OCI-LY1 (cell line): ENCODE data around the gene PPM1D.

Experiments used
- H2AFZ ChIP-seq: fragments of 200-600 bp; sonication (generic), shearing (Covaris generic); 2 replicates; pipeline ENCODE4 v1.6.0; 2014; ENCODE audit warnings: antibody characterized with exemption, mild to moderate bottlenecking, low read length
- H3F3A ChIP-seq: fragments of 200-600 bp; sonication (generic), shearing (Covaris generic); 2 replicates; pipeline ENCODE4 v1.6.0; 2014; ENCODE audit warnings: mild to moderate bottlenecking, antibody characterized with exemption, low read length, moderate library complexity; ENCODE audit not compliant: insufficient read depth
- H3K27ac ChIP-seq: fragments of 200-600 bp; sonication (generic); 2 replicates; pipeline ENCODE4 v1.5.1; 2014; ENCODE audit warnings: low read length, mixed run types, mild to moderate bottlenecking, low read depth; ENCODE audit not compliant: poor library complexity, severe bottlenecking
- H3K27me3 ChIP-seq: fragments of 200-600 bp; sonication (generic); 2 replicates; pipeline ENCODE4 v1.6.0; 2014; ENCODE audit warnings: antibody characterized with exemption, mild to moderate bottlenecking, low read length, moderate library complexity; ENCODE audit not compliant: insufficient read depth
- H3K36me3 ChIP-seq: fragments of 200-600 bp; sonication (generic); 2 replicates; pipeline ENCODE4 v1.6.1; 2014; ENCODE audit warnings: mild to moderate bottlenecking, antibody characterized with exemption, low read length, moderate library complexity, mixed read lengths; ENCODE audit not compliant: insufficient read depth
- H3K4me1 ChIP-seq: fragments of 200-600 bp; sonication (generic); 2 replicates; pipeline ENCODE4 v1.5.1; 2014; ENCODE audit warnings: mild to moderate bottlenecking, low read length, moderate library complexity; ENCODE audit not compliant: insufficient read depth, severe bottlenecking
- H3K4me2 ChIP-seq: fragments of 200-600 bp; sonication (generic), shearing (Covaris generic); 2 replicates; pipeline ENCODE4 v1.6.1; 2014; ENCODE audit warnings: low read length
- H3K4me3 ChIP-seq: fragments of 200-600 bp; sonication (generic); 2 replicates; pipeline ENCODE4 v1.5.1; 2014; ENCODE audit warnings: low read length, low read depth, mild to moderate bottlenecking, mixed read lengths; ENCODE audit not compliant: poor library complexity, severe bottlenecking
- H3K79me2 ChIP-seq: fragments of 200-600 bp; shearing (Covaris generic); 2 replicates; pipeline ENCODE4 v1.6.1; 2016; ENCODE audit warnings: mixed run types, low read length, mixed read lengths; ENCODE audit not compliant: insufficient read depth
- H3K9ac ChIP-seq: fragments of 200-600 bp; sonication (generic), shearing (Covaris generic); 2 replicates; pipeline ENCODE4 v1.6.1; 2014; ENCODE audit warnings: mild to moderate bottlenecking, low read length, mixed read lengths
- H3K9me2 ChIP-seq: fragments of 200-600 bp; sonication (generic), shearing (Covaris generic); 2 replicates; pipeline ENCODE4 v1.6.1; 2014; ENCODE audit warnings: low read depth, mild to moderate bottlenecking, low read length, mixed read lengths
- H3K9me3 ChIP-seq: fragments of 200-600 bp; shearing (Covaris generic); 2 replicates; pipeline ENCODE4 v1.6.1; 2014; ENCODE audit warnings: low read length, mixed read lengths
- H4K20me1 ChIP-seq: fragments of 200-600 bp; sonication (generic), shearing (Covaris generic); 2 replicates; pipeline ENCODE4 v1.6.0; 2016; ENCODE audit warnings: mild to moderate bottlenecking, low read length; ENCODE audit not compliant: insufficient read depth
- EZH2 ChIP-seq: fragments of 200-600 bp; sonication (generic), shearing (Covaris generic); IDR thresholded peaks from 2 replicates; pipeline ENCODE4 v1.8.0; 2017; ENCODE audit warnings: borderline replicate concordance, mixed run types, mild to moderate bottlenecking, antibody characterized with exemption, low read length, moderate library complexity, mixed read lengths
- TF ChIP-seq, protein P1 (sequence below): fragments of 200-600 bp; sonication (generic), shearing (Covaris generic); IDR thresholded peaks from 2 replicates; pipeline ENCODE4 v1.5.1; 2017; ENCODE audit warnings: mild to moderate bottlenecking, antibody characterized with exemption, low read length, moderate library complexity, mixed read lengths

The PPM1D gene

DNA sequence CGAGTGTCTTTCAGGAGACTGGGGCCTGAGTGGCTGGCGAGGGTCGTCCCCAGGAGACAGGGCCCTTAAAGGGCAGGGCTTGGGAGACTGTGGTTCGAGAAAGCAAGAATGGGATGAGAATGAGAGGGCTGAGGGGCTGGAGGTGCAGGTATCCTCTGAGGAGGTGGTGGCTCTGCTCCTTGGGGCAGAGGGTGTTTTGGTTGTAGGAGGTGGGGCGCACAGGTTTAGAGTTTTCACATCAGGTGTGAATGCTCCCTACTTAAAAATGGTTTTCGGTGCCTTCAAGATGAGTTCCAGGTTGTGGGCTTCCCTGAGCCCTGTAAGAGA is 78.1 kb downstream of the PPM1D start:
- no peaks in the 10 kb centered on the region; the same call in 1 of the 2 replicates for H3K36me3 ChIP-seq
- peak overlapping the region; percentile 36; the same call in 1 of the 2 replicates for H2AFZ ChIP-seq
- H3K9me2 ChIP-seq: no peaks in the 10 kb centered on the region
- H3K4me2 ChIP-seq: peak overlapping the region; percentile 74
- no peak for TF ChIP-seq EZH2
- TF ChIP-seq, protein P1, sequence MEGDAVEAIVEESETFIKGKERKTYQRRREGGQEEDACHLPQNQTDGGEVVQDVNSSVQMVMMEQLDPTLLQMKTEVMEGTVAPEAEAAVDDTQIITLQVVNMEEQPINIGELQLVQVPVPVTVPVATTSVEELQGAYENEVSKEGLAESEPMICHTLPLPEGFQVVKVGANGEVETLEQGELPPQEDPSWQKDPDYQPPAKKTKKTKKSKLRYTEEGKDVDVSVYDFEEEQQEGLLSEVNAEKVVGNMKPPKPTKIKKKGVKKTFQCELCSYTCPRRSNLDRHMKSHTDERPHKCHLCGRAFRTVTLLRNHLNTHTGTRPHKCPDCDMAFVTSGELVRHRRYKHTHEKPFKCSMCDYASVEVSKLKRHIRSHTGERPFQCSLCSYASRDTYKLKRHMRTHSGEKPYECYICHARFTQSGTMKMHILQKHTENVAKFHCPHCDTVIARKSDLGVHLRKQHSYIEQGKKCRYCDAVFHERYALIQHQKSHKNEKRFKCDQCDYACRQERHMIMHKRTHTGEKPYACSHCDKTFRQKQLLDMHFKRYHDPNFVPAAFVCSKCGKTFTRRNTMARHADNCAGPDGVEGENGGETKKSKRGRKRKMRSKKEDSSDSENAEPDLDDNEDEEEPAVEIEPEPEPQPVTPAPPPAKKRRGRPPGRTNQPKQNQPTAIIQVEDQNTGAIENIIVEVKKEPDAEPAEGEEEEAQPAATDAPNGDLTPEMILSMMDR: no peak
- H4K20me1 ChIP-seq: no peaks in the 10 kb centered on the region
- peak overlapping the region; percentile 75 for H3K9ac ChIP-seq
- H3K27ac ChIP-seq: no peak overlapping the region
- H3K27me3 ChIP-seq: no peaks in the 10 kb centered on the region
- no peaks in the 10 kb centered on the region for H3K79me2 ChIP-seq
- no peaks in the 10 kb centered on the region for H3K9me3 ChIP-seq
- H3K4me1 ChIP-seq: peaks cover 16% of the 10 kb centered on the region
- H3F3A ChIP-seq: no peaks in the 10 kb centered on the region
- H3K4me3 ChIP-seq: peak overlapping the region; percentile 77

DNA sequence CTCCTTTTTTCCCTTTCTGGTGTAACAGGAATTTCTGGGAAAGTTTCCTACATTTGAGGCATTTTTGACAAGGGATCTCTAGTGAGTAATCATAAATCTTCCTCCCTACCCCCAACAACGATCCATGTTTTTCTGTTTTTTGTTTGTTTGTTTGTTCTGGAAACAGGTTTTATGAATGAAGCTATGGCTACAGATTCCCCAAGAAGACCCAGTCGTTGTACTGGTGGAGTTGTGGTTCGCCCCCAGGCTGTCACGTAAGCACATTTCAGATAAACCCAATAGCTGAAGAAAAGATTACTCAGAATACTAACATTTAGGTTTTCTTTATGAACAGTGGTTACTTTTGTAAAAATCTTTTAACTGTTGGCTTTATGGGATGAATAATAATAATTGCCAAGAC is 79.3 kb downstream of the PPM1D start:
- Histone ChIP-seq H3K27me3 (no peaks in the 10 kb centered on the region), H3K36me3 (no peaks in the 10 kb centered on the region; the same call in 1 of the 2 replicates), H3K4me2 (no peak overlapping the region), H4K20me1 (no peaks in the 10 kb centered on the region), H3K9ac (no peak overlapping the region), H3K79me2 (no peaks in the 10 kb centered on the region), H3K27ac (no peak overlapping the region), H3K4me3 (no peak overlapping the region), H3K4me1 (peaks cover 16% of the 10 kb centered on the region), H3K9me2 (no peaks in the 10 kb centered on the region), H3F3A (no peaks in the 10 kb centered on the region), H2AFZ (no peak overlapping the region), H3K9me3 (no peaks in the 10 kb centered on the region)
- TF ChIP-seq EZH2: no peak
- TF ChIP-seq, protein P1: no peak

DNA sequence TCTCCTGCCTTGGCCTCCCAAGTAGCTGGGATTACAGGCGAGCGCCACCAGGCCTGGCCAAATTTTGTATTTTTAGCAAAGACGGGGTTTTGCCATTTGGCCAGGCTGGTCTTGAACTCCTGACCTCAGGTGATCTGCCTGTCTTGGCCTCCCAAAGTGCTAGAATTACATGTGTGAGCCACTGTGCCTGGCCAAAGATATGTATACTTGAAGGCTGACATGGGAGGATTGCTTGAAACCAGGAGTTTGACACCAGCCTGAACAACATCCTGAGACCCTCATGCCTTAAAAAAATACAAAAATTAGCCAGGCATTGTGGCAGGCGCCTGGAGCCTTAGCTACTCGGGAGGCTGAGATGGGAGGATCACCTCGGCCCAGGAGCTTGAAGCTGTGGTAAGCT is 80.8 kb downstream of the PPM1D start:
- Histone ChIP-seq H3K4me1 (peaks cover 16% of the 10 kb centered on the region), H3K27me3 (no peaks in the 10 kb centered on the region), H2AFZ (no peak overlapping the region)

More for the DNA sequence above, 80.8 kb downstream of the PPM1D start:
- Histone ChIP-seq H3K4me2 (no peak overlapping the region), H3K4me3 (no peak overlapping the region), H3K9me3 (no peaks in the 10 kb centered on the region), H4K20me1 (no peaks in the 10 kb centered on the region), H3K36me3 (no peaks in the 10 kb centered on the region; the same call in 1 of the 2 replicates), H3K9ac (no peak overlapping the region), H3K9me2 (no peaks in the 10 kb centered on the region), H3F3A (no peaks in the 10 kb centered on the region), H3K79me2 (no peaks in the 10 kb centered on the region), H3K27ac (no peak overlapping the region)
- TF ChIP-seq, protein P1: no peak
- no peak for TF ChIP-seq EZH2
